ENCODE data around the gene HAO2. TPM values are rescaled to one million over a fixed set of nuclear protein-coding genes. Genes with fewer than 3 reads are reported as not detected.

HAO2 gene
- total RNA-seq, 1 experiment from 2014 or later, result 0.13 TPM

GRCh38 chr1:119410961-119411360 lies 42.4 kb downstream of the HAO2 start:
- no peak overlapping the region for H2BK120ac ChIP-seq (ENCODE audit: low read depth, low read length, poor library complexity, severe bottlenecking)
- H4K20me1 ChIP-seq (ENCODE audit: control insufficient read depth, insufficient read depth, insufficient read length), result no peaks in the 10 kb centered on the region
- H2AK5ac ChIP-seq (ENCODE audit: insufficient read length, low read length), result no peak overlapping the region
- no peak overlapping the region for H3K23ac ChIP-seq (ENCODE audit: insufficient read length, low read depth, low read length)
- H2BK20ac ChIP-seq (ENCODE audit: low read depth, low read length, poor library complexity, severe bottlenecking), result no peak overlapping the region
- no peak overlapping the region for H4K91ac ChIP-seq (ENCODE audit: insufficient read length, low read depth, low read length)
- no peak overlapping the region for H2BK12ac ChIP-seq (ENCODE audit: insufficient read length, low read depth, low read length)
- Mint-ChIP-seq H3K4me1 (no peaks in the 10 kb centered on the region), H3K4me3 (no peak overlapping the region), H3K36me3 (ENCODE audit: insufficient read depth in 1 of 3, low read depth in 3 of 3) (no peaks in the 10 kb centered on the region), H3K27me3 (ENCODE audit: low read depth) (peaks cover 7% of the 10 kb centered on the region; the same call in 1 of the 2 replicates), H3K9me3 (peaks cover 0 to 5% of the 10 kb centered on the region in 2 experiments; a peak in 3 of 5 replicates), H3K27ac (no peak overlapping the region; a peak in 1 of 7 replicates)
- H3K4me2 ChIP-seq (ENCODE audit: insufficient read depth, insufficient read length, low read length), result no peak overlapping the region
- H3K9me3 ChIP-seq (ENCODE audit: control insufficient read depth, low read depth, low read length), result no peaks in the 10 kb centered on the region
- H3K4ac ChIP-seq (ENCODE audit: low read depth, low read length), result no peak overlapping the region
- H3K23me2 ChIP-seq (ENCODE audit: insufficient read length, low read depth, low read length, poor library complexity, severe bottlenecking), result no peaks in the 10 kb centered on the region
- no peaks in the 10 kb centered on the region for H3K79me1 ChIP-seq (ENCODE audit: insufficient read depth, low read depth, low read length, poor library complexity, severe bottlenecking)
- H3K27me3 ChIP-seq (ENCODE audit: insufficient read depth, low read length), result no peaks in the 10 kb centered on the region
- H2AFZ ChIP-seq (ENCODE audit: low read length), result no peak overlapping the region
- WGBS (ENCODE audit: extremely low coverage, insufficient read length, low lambda C conversion rate), result no CpG with 5 or more reads among the region's 3 CpGs
- no peaks in the 10 kb centered on the region for H3K4me1 ChIP-seq (ENCODE audit: insufficient read depth, low read length)
- no peak for DNase-seq
- no peak for TF ChIP-seq CTCF (conservative IDR thresholded peaks at IDR 0.05)
- H3K14ac ChIP-seq (ENCODE audit: insufficient read depth, low read length), result no peak overlapping the region
- no peak overlapping the region for H2BK15ac ChIP-seq (ENCODE audit: low read depth, low read length)
- no peak overlapping the region for H3K27ac ChIP-seq (ENCODE audit: insufficient read length, low read depth, low read length)
- H4K5ac ChIP-seq (ENCODE audit: insufficient read length, low read depth, low read length), result no peak overlapping the region
- no peak overlapping the region for H2BK5ac ChIP-seq (ENCODE audit: insufficient read length, low read length)
- no peaks in the 10 kb centered on the region for H3K79me2 ChIP-seq (ENCODE audit: insufficient read depth, low read length)
- H4K8ac ChIP-seq (replicated peaks; ENCODE audit: insufficient read length, low read depth, low read length), result no peak overlapping the region
- no peak overlapping the region for H3K56ac ChIP-seq (ENCODE audit: insufficient read length, low read depth, low read length)
- H3K18ac ChIP-seq (ENCODE audit: insufficient read length, low read depth, low read length), result no peak overlapping the region
- H3T11ph ChIP-seq (ENCODE audit: low read length), result no peak overlapping the region
- H3K9ac ChIP-seq (ENCODE audit: extremely low read depth, insufficient read length, low read length), result no peak overlapping the region
